ENCODE data around the gene TESK2.

- TF ChIP-seq YY1 (IDR thresholded peaks at IDR 0.05; ENCODE audit: low read depth, low read length) (no peak), POLR2AphosphoS5 (IDR thresholded peaks at IDR 0.05; ENCODE audit: low read depth, low read length) (no peak), POU5F1 (IDR thresholded peaks at IDR 0.05; ENCODE audit: low read depth, low read length) (no peak), POLR2A (IDR thresholded peaks at IDR 0.05; ENCODE audit: control extremely low read depth in 1 of 2, low read depth in 2 of 2, low read length in 2 of 2) (no peak), EGR1 (IDR thresholded peaks at IDR 0.05; ENCODE audit: borderline replicate concordance, low read depth, low read length) (no peak), JUND (IDR thresholded peaks at IDR 0.05; ENCODE audit: low read length) (no peak), CBX5 (IDR thresholded peaks at IDR 0.05; ENCODE audit: low read depth, low read length) (no peak), USF2 (IDR thresholded peaks at IDR 0.05; ENCODE audit: low read length) (no peak), ATF3 (IDR thresholded peaks at IDR 0.05; ENCODE audit: insufficient read depth, low read depth, low read length) (no peak)
Measured at GRCh38 chr1:45299296-45299695, 191.7 kb downstream of the TESK2 start.
